ENCODE results near the gene CSTF1.

The CSTF1 gene

DNA sequence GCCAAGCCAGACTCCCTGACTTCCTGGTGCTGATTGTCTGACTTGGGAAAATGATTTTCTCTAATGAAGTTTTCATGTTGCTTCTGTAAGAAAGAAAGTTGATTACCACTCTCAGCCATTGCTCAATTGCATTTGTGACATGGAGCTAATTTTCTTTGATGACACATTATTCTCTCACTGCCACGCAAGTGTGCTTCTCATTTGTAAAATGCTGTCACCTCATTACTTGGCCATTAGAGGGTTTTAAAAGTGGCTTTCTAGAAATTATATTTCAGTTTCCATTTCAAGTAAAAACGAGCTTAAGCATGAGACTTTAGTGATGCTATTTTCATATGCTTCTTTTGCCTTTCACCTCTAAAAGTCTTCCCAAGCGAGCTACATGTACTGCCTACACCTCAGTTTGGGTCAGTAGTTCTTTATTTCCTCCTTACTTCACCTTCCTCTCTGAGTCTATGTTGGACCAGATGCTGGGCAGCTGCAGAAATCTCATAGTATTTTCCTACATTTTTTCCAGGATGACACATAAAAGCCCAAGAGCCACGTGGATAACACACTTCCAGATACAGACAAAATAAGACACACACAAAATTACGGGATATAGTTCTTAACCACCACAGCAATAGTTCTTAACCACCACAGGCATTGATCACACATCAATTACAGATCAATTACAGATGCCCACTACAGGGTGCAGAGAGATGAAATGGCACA is 39.9 kb upstream of the CSTF1 start:
- no peak overlapping the region for H2BK12ac ChIP-seq (ENCODE audit: low read length)
- H2AK5ac ChIP-seq (ENCODE audit: low read depth, low read length), result no peak overlapping the region
- no peak overlapping the region for H4K91ac ChIP-seq (ENCODE audit: low read depth, low read length, poor library complexity)
- no peak overlapping the region for H4K8ac ChIP-seq (ENCODE audit: low read depth, low read length)
- no peaks in the 10 kb centered on the region for H3K79me1 ChIP-seq (ENCODE audit: low read depth, low read length)
- H3K4me3 ChIP-seq (ENCODE audit: low read length in 2 of 2), result no peak overlapping the region
- H3K9me3 ChIP-seq (replicated peaks in 1 of 2; ENCODE audit: control insufficient read depth in 2 of 2, insufficient read depth in 1 of 2, low read depth in 1 of 2, low read length in 2 of 2), result no peaks in the 10 kb centered on the region
- no peak overlapping the region for H2BK120ac ChIP-seq (ENCODE audit: low read depth, low read length)
- H3K9ac ChIP-seq (ENCODE audit: low read depth, low read length, poor library complexity), result no peak overlapping the region
- no peak overlapping the region for H3K4me2 ChIP-seq (ENCODE audit: insufficient read depth, low read length, poor library complexity, severe bottlenecking)
- WGBS, 2 donors (ENCODE audit: extremely low coverage in 2 of 2, insufficient read length in 2 of 2, insufficient replicate concordance in 1 of 2), result no CpG with 5 or more reads among the region's 5 CpGs
- H3K27me3 ChIP-seq (ENCODE audit: control insufficient read depth in 3 of 3, insufficient read depth in 3 of 3, low read depth in 1 of 3, low read length in 3 of 3), result peaks cover 0 to 17% (median 0%) of the 10 kb centered on the region in 3 experiments
- no peak overlapping the region for H3K18ac ChIP-seq (ENCODE audit: low read length)
- H3K14ac ChIP-seq (ENCODE audit: low read length), result no peak overlapping the region
- H3K27ac ChIP-seq (replicated peaks; ENCODE audit: low read length), result no peak overlapping the region
- no peak overlapping the region for H2BK15ac ChIP-seq (ENCODE audit: low read length)
- no peak for DNase-seq (ENCODE audit: low spot score)
- H3K4ac ChIP-seq (ENCODE audit: low read length), result no peak overlapping the region
- peaks cover 0 to 5% of the 10 kb centered on the region in 2 donors for H3K4me1 ChIP-seq (ENCODE audit: control insufficient read depth in 2 of 2, insufficient read depth in 1 of 2, low read depth in 1 of 2, low read length in 2 of 2)
- no peaks in the 10 kb centered on the region for H3K36me3 ChIP-seq (replicated peaks in 1 of 2; ENCODE audit: control insufficient read depth in 2 of 2, insufficient read depth in 2 of 2, low read length in 2 of 2)
- no peak overlapping the region for H2BK5ac ChIP-seq (ENCODE audit: low read length)
- H3K23ac ChIP-seq (ENCODE audit: low read depth, low read length, poor library complexity), result no peak overlapping the region
- H2AFZ ChIP-seq (ENCODE audit: low read length), result no peak overlapping the region

DNA sequence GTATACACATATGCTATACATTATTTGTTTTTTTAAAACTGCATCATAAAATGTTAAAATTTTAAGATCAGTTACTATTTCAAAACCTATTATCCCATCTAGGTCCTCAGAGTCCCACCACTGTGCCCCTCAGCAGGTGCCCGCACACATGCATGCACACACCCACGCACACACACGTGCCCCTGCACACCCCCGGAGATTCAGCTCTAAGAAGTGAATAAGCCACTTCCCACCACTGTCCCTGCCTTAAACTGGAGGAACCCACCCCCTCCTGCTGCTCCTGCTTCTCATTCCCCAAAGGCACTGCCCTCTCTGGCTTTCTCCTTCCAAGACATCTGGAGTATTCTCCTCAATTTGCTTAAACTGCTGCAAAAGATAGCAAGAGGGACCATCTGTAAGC is 39.1 kb upstream of the CSTF1 start:
- no peak overlapping the region for H2BK5ac ChIP-seq (ENCODE audit: low read length)
- peak overlapping the region; percentile 12 for H3K9ac ChIP-seq (ENCODE audit: low read depth, low read length, poor library complexity)
- no peak overlapping the region for H2AK5ac ChIP-seq (ENCODE audit: low read depth, low read length)
- H3K36me3 ChIP-seq (replicated peaks in 1 of 2; ENCODE audit: control insufficient read depth in 2 of 2, insufficient read depth in 2 of 2, low read length in 2 of 2), result no peaks in the 10 kb centered on the region
- no peak overlapping the region for H2AFZ ChIP-seq (ENCODE audit: low read length)
- no peak overlapping the region for H3K14ac ChIP-seq (ENCODE audit: low read length)
- no CpG with 5 or more reads among the region's 4 CpGs for WGBS, 2 donors (ENCODE audit: extremely low coverage in 2 of 2, insufficient read length in 2 of 2, insufficient replicate concordance in 1 of 2)
- no peak overlapping the region for H2BK120ac ChIP-seq (ENCODE audit: low read depth, low read length)
- peaks cover 0 to 2% of the 10 kb centered on the region in 2 donors for H3K4me1 ChIP-seq (ENCODE audit: control insufficient read depth in 2 of 2, insufficient read depth in 1 of 2, low read depth in 1 of 2, low read length in 2 of 2)
- H3K4me2 ChIP-seq (ENCODE audit: insufficient read depth, low read length, poor library complexity, severe bottlenecking), result no peak overlapping the region
- no peak overlapping the region for H3K4me3 ChIP-seq (ENCODE audit: low read length in 2 of 2)
- DNase-seq (ENCODE audit: low spot score), result no peak
- peaks cover 0 to 8% (median 0%) of the 10 kb centered on the region in 3 experiments for H3K27me3 ChIP-seq (ENCODE audit: control insufficient read depth in 3 of 3, insufficient read depth in 3 of 3, low read depth in 1 of 3, low read length in 3 of 3)
- H4K91ac ChIP-seq (ENCODE audit: low read depth, low read length, poor library complexity), result no peak overlapping the region
- no peaks in the 10 kb centered on the region for H3K9me3 ChIP-seq (replicated peaks in 1 of 2; ENCODE audit: control insufficient read depth in 2 of 2, insufficient read depth in 1 of 2, low read depth in 1 of 2, low read length in 2 of 2)
- H4K8ac ChIP-seq (ENCODE audit: low read depth, low read length), result no peak overlapping the region
- no peak overlapping the region for H3K23ac ChIP-seq (ENCODE audit: low read depth, low read length, poor library complexity)
- H3K27ac ChIP-seq (replicated peaks; ENCODE audit: low read length), result no peak overlapping the region
- no peaks in the 10 kb centered on the region for H3K79me1 ChIP-seq (ENCODE audit: low read depth, low read length)
- H2BK15ac ChIP-seq (ENCODE audit: low read length), result no peak overlapping the region
- no peak overlapping the region for H2BK12ac ChIP-seq (ENCODE audit: low read length)
- H3K18ac ChIP-seq (ENCODE audit: low read length), result peak overlapping the region; percentile 32
- H3K4ac ChIP-seq (ENCODE audit: low read length), result no peak overlapping the region

DNA sequence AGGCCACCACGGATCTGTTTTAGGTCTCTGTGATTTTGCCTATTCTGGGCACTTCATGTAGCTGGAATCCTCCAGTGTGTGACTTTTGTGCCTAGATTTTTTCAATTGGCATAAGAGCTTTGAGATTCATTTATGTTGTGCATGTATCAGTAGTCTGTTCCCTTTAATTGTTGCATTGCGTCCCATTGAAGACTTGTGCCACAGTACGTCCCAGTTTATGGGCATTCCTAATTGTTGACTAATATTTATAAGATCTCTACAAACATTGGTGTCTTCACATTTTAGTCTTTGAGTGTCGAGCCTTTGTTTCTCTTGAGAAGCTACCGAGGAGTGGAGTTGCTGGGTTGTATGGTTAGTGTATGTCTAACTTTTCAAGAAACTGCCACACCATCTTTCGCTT is 34.4 kb upstream of the CSTF1 start:
- no peak overlapping the region for H3K14ac ChIP-seq (ENCODE audit: low read length)
- no peak overlapping the region for H3K23ac ChIP-seq (ENCODE audit: low read depth, low read length, poor library complexity)
- no peak overlapping the region for H3K9ac ChIP-seq (ENCODE audit: low read depth, low read length, poor library complexity)
- no peaks in the 10 kb centered on the region for H3K79me1 ChIP-seq (ENCODE audit: low read depth, low read length)
- H2BK12ac ChIP-seq (ENCODE audit: low read length), result no peak overlapping the region
- H3K18ac ChIP-seq (ENCODE audit: low read length), result no peak overlapping the region
- no peak overlapping the region for H2BK15ac ChIP-seq (ENCODE audit: low read length)
- no peaks in the 10 kb centered on the region for H3K9me3 ChIP-seq (replicated peaks in 1 of 2; ENCODE audit: control insufficient read depth in 2 of 2, insufficient read depth in 1 of 2, low read depth in 1 of 2, low read length in 2 of 2)
- H3K27me3 ChIP-seq (ENCODE audit: control insufficient read depth in 3 of 3, insufficient read depth in 3 of 3, low read depth in 1 of 3, low read length in 3 of 3), result no peaks in the 10 kb centered on the region
- H2AK5ac ChIP-seq (ENCODE audit: low read depth, low read length), result no peak overlapping the region
- no peak overlapping the region for H3K4ac ChIP-seq (ENCODE audit: low read length)
- DNase-seq (ENCODE audit: low spot score), result no peak
- no peak overlapping the region for H3K4me2 ChIP-seq (ENCODE audit: insufficient read depth, low read length, poor library complexity, severe bottlenecking)
- H3K4me3 ChIP-seq (ENCODE audit: low read length in 2 of 2), result peak overlapping the region in 1 of 2 donors; percentile 76
- peaks cover 3 to 16% of the 10 kb centered on the region in 2 donors for H3K36me3 ChIP-seq (replicated peaks in 1 of 2; ENCODE audit: control insufficient read depth in 2 of 2, insufficient read depth in 2 of 2, low read length in 2 of 2)
- H2BK120ac ChIP-seq (ENCODE audit: low read depth, low read length), result no peak overlapping the region
- WGBS, 2 donors (ENCODE audit: extremely low coverage in 2 of 2, insufficient read length in 2 of 2, insufficient replicate concordance in 1 of 2), result no CpG with 5 or more reads among the region's 6 CpGs
- H2BK5ac ChIP-seq (ENCODE audit: low read length), result no peak overlapping the region
- H3K27ac ChIP-seq (replicated peaks; ENCODE audit: low read length), result no peak overlapping the region
- peak overlapping the region; percentile 76 for H2AFZ ChIP-seq (ENCODE audit: low read length)
- no peak overlapping the region for H4K8ac ChIP-seq (ENCODE audit: low read depth, low read length)
- H3K4me1 ChIP-seq (ENCODE audit: control insufficient read depth in 2 of 2, insufficient read depth in 1 of 2, low read depth in 1 of 2, low read length in 2 of 2), result peaks cover 8 to 12% of the 10 kb centered on the region in 2 donors
- H4K91ac ChIP-seq (ENCODE audit: low read depth, low read length, poor library complexity), result no peak overlapping the region

DNA sequence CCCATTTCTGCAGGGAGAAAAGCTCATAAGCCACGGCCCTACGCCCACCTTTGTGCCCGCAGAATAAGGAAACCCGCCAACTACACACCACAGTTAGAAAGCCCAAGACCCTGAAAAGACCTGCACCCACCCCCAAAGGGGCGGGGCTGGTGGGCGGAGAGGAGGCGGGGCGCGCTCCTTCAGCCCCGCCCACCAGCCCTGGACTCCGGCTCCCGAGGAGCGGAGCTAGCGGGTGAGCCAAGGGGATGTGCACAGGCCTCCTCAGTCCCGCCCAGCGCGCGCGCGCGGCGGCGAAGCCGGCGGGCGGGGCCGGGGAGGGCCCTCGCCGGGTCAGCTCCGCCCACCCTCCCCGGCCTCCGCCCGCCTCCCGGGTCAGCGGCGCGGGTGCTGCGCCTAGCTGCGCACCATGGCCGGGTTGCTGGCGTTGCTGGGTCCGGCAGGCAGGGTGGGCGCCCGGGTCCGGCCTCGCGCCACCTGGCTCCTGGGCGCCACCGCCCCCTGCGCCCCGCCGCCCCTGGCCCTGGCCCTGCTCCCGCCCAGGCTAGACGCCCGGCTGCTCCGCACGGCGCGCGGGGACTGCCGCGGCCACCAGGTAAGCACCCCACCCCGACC is 33.7 kb upstream of the CSTF1 start, which contains the start of gene FAM210B:
Gene FAM210B, plus strand, starts transcription at position 375 of the 612 bp plus-strand sequence. Its CDS starts 32 bp downstream, at position 407.
- Histone ChIP-seq H3K9ac (ENCODE audit: low read depth, low read length, poor library complexity) (peak within 1 kb of the TSS; percentile 86), H3K4ac (ENCODE audit: low read length) (no peak within 1 kb of the TSS), H3K79me1 (ENCODE audit: low read depth, low read length) (no peaks in the 10 kb centered on the region), H2BK12ac (ENCODE audit: low read length) (no peak within 1 kb of the TSS), H2BK5ac (ENCODE audit: low read length) (no peak within 1 kb of the TSS), H3K9me3 (replicated peaks in 1 of 2; ENCODE audit: control insufficient read depth in 2 of 2, insufficient read depth in 1 of 2, low read depth in 1 of 2, low read length in 2 of 2) (no peaks in the 10 kb centered on the region), H3K18ac (ENCODE audit: low read length) (peak within 1 kb of the TSS; percentile 85), H3K36me3 (replicated peaks in 1 of 2; ENCODE audit: control insufficient read depth in 2 of 2, insufficient read depth in 2 of 2, low read length in 2 of 2) (peaks cover 3 to 20% of the 10 kb centered on the region in 2 donors), H3K4me3 (ENCODE audit: low read length in 2 of 2) (peak within 1 kb of the TSS; percentile 76 to 84), H2BK15ac (ENCODE audit: low read length) (no peak within 1 kb of the TSS), H3K14ac (ENCODE audit: low read length) (no peak within 1 kb of the TSS), H4K8ac (ENCODE audit: low read depth, low read length) (no peak within 1 kb of the TSS), H3K27ac (replicated peaks; ENCODE audit: low read length) (no peak within 1 kb of the TSS), H3K27me3 (ENCODE audit: control insufficient read depth in 3 of 3, insufficient read depth in 3 of 3, low read depth in 1 of 3, low read length in 3 of 3) (no peaks in the 10 kb centered on the region), H2BK120ac (ENCODE audit: low read depth, low read length) (no peak within 1 kb of the TSS), H3K23ac (ENCODE audit: low read depth, low read length, poor library complexity) (peak within 1 kb of the TSS; percentile 75), H2AFZ (ENCODE audit: low read length) (peak within 1 kb of the TSS; percentile 87), H2AK5ac (ENCODE audit: low read depth, low read length) (peak within 1 kb of the TSS; percentile 68), H3K4me1 (ENCODE audit: control insufficient read depth in 2 of 2, insufficient read depth in 1 of 2, low read depth in 1 of 2, low read length in 2 of 2) (peaks cover 8 to 12% of the 10 kb centered on the region in 2 donors), H3K4me2 (ENCODE audit: insufficient read depth, low read length, poor library complexity, severe bottlenecking) (peak within 1 kb of the TSS; percentile 92), H4K91ac (ENCODE audit: low read depth, low read length, poor library complexity) (no peak within 1 kb of the TSS)
- no CpG with 5 or more reads among the region's 63 CpGs for WGBS, 2 donors (ENCODE audit: extremely low coverage in 2 of 2, insufficient read length in 2 of 2, insufficient replicate concordance in 1 of 2)
- peak; percentile 89 for DNase-seq (ENCODE audit: low spot score)

All from neuronal stem cell (in vitro differentiated cells).